Gastrocnemius medialis (tissue), 4 donors: ENCODE results near the gene ARRDC3. TPM values are rescaled to one million over a fixed set of nuclear protein-coding genes. Genes with fewer than 3 reads are reported as not detected.

Experiments used
- ATAC-seq, 2 donors: fragments of 150-250 bp; one replicate each; pipeline ENCODE4 v1.9.1; 2016
- DNase-seq, 2 donors: peaks; one replicate each; pipeline ENCODE4 v3.0.0-alpha.2; 2019
- H3K27ac ChIP-seq, 4 donors: fragments of 200-600 bp; sonication (generic); 1 replicate in 1 of 4; 2 replicates in 3 of 4; pipeline ENCODE4 v1.5.1; 2016 to 2018; ENCODE audit warnings: mild to moderate bottlenecking in 2 of 4, moderate library complexity in 1 of 4
- H3K27me3 ChIP-seq, 3 donors: fragments of 200-600 bp; sonication (generic) in 2 of 3; 1 replicate in 1 of 3; 2 replicates in 2 of 3; pipeline versions ENCODE4 v1.5.1 to v1.6.0; 2016 to 2019; ENCODE audit warnings: mild to moderate bottlenecking in 1 of 3, moderate library complexity in 1 of 3
- H3K36me3 ChIP-seq, 2 donors: fragments of 200-600 bp; sonication (generic) in 1 of 2; one replicate each; pipeline ENCODE4 v1.5.1; 2017 to 2018
- H3K4me1 ChIP-seq, 2 donors: fragments of 200-600 bp; sonication (generic) in 1 of 2; one replicate each; pipeline ENCODE4 v1.5.1; 2016 to 2017; ENCODE audit warnings: mild to moderate bottlenecking in 2 of 2
- H3K4me3 ChIP-seq, 4 donors: fragments of 200-600 bp; sonication (generic) in 3 of 4; 1 replicate in 1 of 4; 2 replicates in 3 of 4; pipeline ENCODE4 v1.5.1; 2016 to 2019; ENCODE audit warnings: mild to moderate bottlenecking in 2 of 4
- H3K9me3 ChIP-seq, 3 donors: fragments of 200-600 bp; sonication (generic) in 2 of 3; 1 replicate in 1 of 3; 2 replicates in 2 of 3; pipeline ENCODE4 v1.5.1; 2016 to 2019
- CTCF ChIP-seq, 5 experiments: fragments of 450-650 bp in 3 of 5; fragments of 200-600 bp in 2 of 5; sonication (generic) in 2 of 5; IDR thresholded peaks in 4 of 5; conservative IDR thresholded peaks in 1 of 5; 1 replicate in 4 of 5; 2 replicates in 1 of 5; pipeline ENCODE4 v1.5.1; 2016 to 2019; ENCODE audit warnings: antibody characterized with exemption in 5 of 5, mild to moderate bottlenecking in 3 of 5, moderate library complexity in 3 of 5
- POLR2A ChIP-seq, 2 donors: fragments of 450-650 bp; IDR thresholded peaks; one replicate each; pipeline ENCODE4 v1.6.1; 2017; ENCODE audit warnings: antibody characterized with exemption in 2 of 2, mild to moderate bottlenecking in 2 of 2, moderate library complexity in 2 of 2
- in situ Hi-C, 4 donors: fragments of 200-750 bp; cut with MboI; loops; one replicate each; pipeline versions ENCODE4 v1.15.0 to v1.8.0; 2017; ENCODE audit warnings: low sequenced_read_pairs in 4 of 4
- intact Hi-C: fragments of 100-400 bp; cut with DNase I; formaldehyde crosslinking; loops from one replicate; pipeline ENCODE4 v1.15.1; 2023; ENCODE audit warnings: low total_unique reads
- total RNA-seq, 4 donors: library from RNA; depleted of rRNA; stranded (reverse); fragments of >200 nt; gene quantifications; one replicate each; pipeline versions ENCODE4 v1.1.0 to v1.2.3, GENCODE V29; 2016

The ARRDC3 gene
- total RNA-seq, 4 donors from 2014 or later, result 64.1 to 116 (median 87.7) TPM

- in situ Hi-C loops (loop anchor here in 1 of 4 donors (10.0 kb wide), 1 partner anchor 51 kb away; no protein-coding TSS in a partner anchor), intact Hi-C loops (loop anchor here (2.0 kb wide), 1 partner anchor 51 kb away; no protein-coding TSS in a partner anchor)
- peak; percentile 73 to 92 for ATAC-seq
- H3K27me3 ChIP-seq, result no peaks in the 10 kb centered on the region
- peak overlapping the region in 3 of 4 donors; percentile 46 to 59 (median 51) for H3K27ac ChIP-seq
- peaks cover 7% of the 10 kb centered on the region in 2 donors for H3K4me1 ChIP-seq
- peak in 1 of 2 donors; percentile 50 for DNase-seq
- peaks cover 0 to 15% of the 10 kb centered on the region in 2 donors for H3K36me3 ChIP-seq
- no peak overlapping the region for H3K4me3 ChIP-seq
- H3K9me3 ChIP-seq, result no peaks in the 10 kb centered on the region
- no peak for TF ChIP-seq POLR2A (IDR thresholded peaks at IDR 0.05)
- TF ChIP-seq CTCF (IDR thresholded peaks at IDR 0.05 in 4 of 5, conservative IDR thresholded peaks at IDR 0.05 in 1 of 5), result no peak
Observed at GRCh38 chr5:91365498-91365897, 17.6 kb downstream of the ARRDC3 start.

- no peaks in the 10 kb centered on the region for H3K27me3 ChIP-seq
- DNase-seq (no peak), ATAC-seq (no peak)
- peaks cover under 1 to 10% of the 10 kb centered on the region in 2 donors for H3K4me1 ChIP-seq
- in situ Hi-C loops (loop anchor here in 1 of 4 donors (10.0 kb wide), 1 partner anchor 48 kb away; no protein-coding TSS in a partner anchor), intact Hi-C loops (no loop called here)
- TF ChIP-seq POLR2A (IDR thresholded peaks at IDR 0.05) (no peak), CTCF (IDR thresholded peaks at IDR 0.05 in 4 of 5, conservative IDR thresholded peaks at IDR 0.05 in 1 of 5) (no peak)
- H3K36me3 ChIP-seq, result no peaks in the 10 kb centered on the region
- no peak overlapping the region for H3K27ac ChIP-seq
- no peaks in the 10 kb centered on the region for H3K9me3 ChIP-seq
- H3K4me3 ChIP-seq, result no peak overlapping the region
Observed at GRCh38 chr5:91362935-91363334, 20.2 kb downstream of the ARRDC3 start.

GRCh38 chr5:91361790-91362189 lies 21.3 kb downstream of the ARRDC3 start:
- in situ Hi-C loops, result loop anchor here in 1 of 4 donors (10.0 kb wide), 1 partner anchor 47 kb away; no protein-coding TSS in a partner anchor
- Histone ChIP-seq H3K36me3 (no peaks in the 10 kb centered on the region), H3K27ac (peak overlapping the region; percentile 31 to 65 (median 48)), H3K4me1 (peaks cover 10 to 21% of the 10 kb centered on the region in 2 donors), H3K4me3 (no peak overlapping the region), H3K9me3 (no peaks in the 10 kb centered on the region), H3K27me3 (no peaks in the 10 kb centered on the region)
- ATAC-seq (no peak), DNase-seq (no peak)
- intact Hi-C loops, result no loop called here
- TF ChIP-seq POLR2A (IDR thresholded peaks at IDR 0.05) (no peak), CTCF (IDR thresholded peaks at IDR 0.05 in 4 of 5, conservative IDR thresholded peaks at IDR 0.05 in 1 of 5) (no peak)

- H3K9me3 ChIP-seq, result no peaks in the 10 kb centered on the region
- no peak overlapping the region for H3K4me3 ChIP-seq
- H3K27me3 ChIP-seq, result no peaks in the 10 kb centered on the region
- in situ Hi-C loops, result loop anchor here in 1 of 4 donors (10.0 kb wide), 1 partner anchor 46 kb away; no protein-coding TSS in a partner anchor
- TF ChIP-seq POLR2A (IDR thresholded peaks at IDR 0.05), result no peak
- intact Hi-C loops, result no loop called here
- H3K36me3 ChIP-seq, result no peaks in the 10 kb centered on the region
- no peak for ATAC-seq
- H3K4me1 ChIP-seq, result peaks cover 10 to 21% of the 10 kb centered on the region in 2 donors
- DNase-seq, result no peak
- peak overlapping the region; percentile 31 to 65 (median 48) for H3K27ac ChIP-seq
Observed at GRCh38 chr5:91361055-91361701, 21.9 kb downstream of the ARRDC3 start.

GRCh38 chr5:91359962-91360609 lies 23.0 kb downstream of the ARRDC3 start:
- intact Hi-C loops, result no loop called here
- no peak overlapping the region for H3K27ac ChIP-seq
- no peaks in the 10 kb centered on the region for H3K27me3 ChIP-seq
- ATAC-seq (no peak), DNase-seq (no peak)
- no peaks in the 10 kb centered on the region for H3K36me3 ChIP-seq
- H3K4me1 ChIP-seq, result peaks cover 10 to 21% of the 10 kb centered on the region in 2 donors
- TF ChIP-seq CTCF (IDR thresholded peaks at IDR 0.05 in 4 of 5, conservative IDR thresholded peaks at IDR 0.05 in 1 of 5) (no peak), POLR2A (IDR thresholded peaks at IDR 0.05) (no peak)
- no peak overlapping the region for H3K4me3 ChIP-seq
- H3K9me3 ChIP-seq, result no peaks in the 10 kb centered on the region
- in situ Hi-C loops, result loop anchor here in 1 of 4 donors (10.0 kb wide), 1 partner anchor 45 kb away; no protein-coding TSS in a partner anchor
